Neural cell (in vitro differentiated cells): Measurements from ENCODE around the gene NOD2. TPM values are rescaled to one million over a fixed set of nuclear protein-coding genes. Genes with fewer than 3 reads are reported as not detected.

Experiments used
- H2AFZ ChIP-seq: fragments of 200-600, 300-800 bp; sonication (generic), shearing (Covaris generic); 2 replicates; pipeline ENCODE4 v1.6.0; 2014; ENCODE audit warnings: low read depth, mild to moderate bottlenecking, antibody characterized with exemption, low read length, moderate library complexity
- H3F3A ChIP-seq: fragments of 200-600 bp; shearing (Covaris generic); 2 replicates; pipeline ENCODE4 v1.6.1; 2016; ENCODE audit warnings: mild to moderate bottlenecking, moderate library complexity, mixed read lengths, antibody characterized with exemption, low read length; ENCODE audit not compliant: insufficient read depth, poor library complexity, severe bottlenecking
- H3K27ac ChIP-seq: fragments of 200-600, 300-800 bp; sonication (generic), shearing (Covaris generic); 2 replicates; pipeline ENCODE4 v1.5.1; 2014; ENCODE audit warnings: mild to moderate bottlenecking, low read length, moderate library complexity
- H3K27me3 ChIP-seq: fragments of 300-800, 200-600 bp; sonication (generic), shearing (Covaris generic); 2 replicates; pipeline ENCODE4 v1.6.0; 2014; ENCODE audit warnings: mild to moderate bottlenecking, low read depth, low read length, moderate library complexity; ENCODE audit not compliant: insufficient read depth
- H3K36me3 ChIP-seq: fragments of 300-800, 200-600 bp; sonication (generic), shearing (Covaris generic); 2 replicates; pipeline ENCODE4 v1.5.1; 2014; ENCODE audit warnings: mild to moderate bottlenecking, antibody characterized with exemption, low read length, moderate library complexity; ENCODE audit not compliant: insufficient read depth
- H3K4me2 ChIP-seq: fragments of 300-800, 200-600 bp; sonication (generic), shearing (Covaris generic); 2 replicates; pipeline ENCODE4 v1.6.0; 2014; ENCODE audit warnings: mild to moderate bottlenecking, low read length
- H3K4me3 ChIP-seq: fragments of 300-800, 200-600 bp; sonication (generic), shearing (Covaris generic); 2 replicates; pipeline ENCODE4 v1.5.1; 2014; ENCODE audit warnings: mild to moderate bottlenecking, low read length, moderate library complexity
- H3K79me2 ChIP-seq: fragments of 200-600 bp; shearing (Covaris generic); replicated peaks from 2 replicates; pipeline ENCODE4 v1.6.0; 2014; ENCODE audit warnings: mild to moderate bottlenecking, low read length, moderate library complexity; ENCODE audit not compliant: insufficient read depth
- H3K9ac ChIP-seq: fragments of 300-800, 200-600 bp; sonication (generic), shearing (Covaris generic); 2 replicates; pipeline ENCODE4 v1.6.1; 2016; ENCODE audit warnings: mild to moderate bottlenecking, low read length, mixed read lengths
- H3K9me2 ChIP-seq: fragments of 200-600 bp; shearing (Covaris generic); 2 replicates; pipeline ENCODE4 v1.6.1; 2016; ENCODE audit warnings: mild to moderate bottlenecking, low read length, mixed read lengths; ENCODE audit not compliant: insufficient read depth
- H3K9me3 ChIP-seq: fragments of 200-600, 300-800 bp; sonication (generic), shearing (Covaris generic); 2 replicates; pipeline ENCODE4 v1.6.1; 2016; ENCODE audit warnings: mild to moderate bottlenecking, mixed run types, low read length, moderate library complexity, mixed read lengths
- H4K20me1 ChIP-seq: fragments of 200-600 bp; shearing (Covaris generic); 2 replicates; pipeline ENCODE4 v1.6.1; 2016; ENCODE audit warnings: mild to moderate bottlenecking, mixed run types; ENCODE audit not compliant: insufficient read depth
- CTCF ChIP-seq: fragments of 450-650 bp; IDR thresholded peaks from 2 replicates; pipeline ENCODE4 v1.5.1; 2014; ENCODE audit warnings: antibody characterized with exemption, mild to moderate bottlenecking, moderate library complexity; ENCODE audit not compliant: poor library complexity, severe bottlenecking
- EP300 ChIP-seq: fragments of 450-650 bp; conservative IDR thresholded peaks from 2 replicates; pipeline ENCODE4 v1.6.1; 2014; ENCODE audit warnings: antibody characterized with exemption, mild to moderate bottlenecking, moderate library complexity; ENCODE audit not compliant: poor library complexity, severe bottlenecking
- EZH2 ChIP-seq: fragments of 200-600, 300-800 bp; shearing (Covaris generic), sonication (generic); IDR thresholded peaks from 2 replicates; pipeline ENCODE4 v1.6.1; 2014; ENCODE audit warnings: antibody characterized with exemption, low read length, borderline replicate concordance, mild to moderate bottlenecking; ENCODE audit not compliant: insufficient read depth, poor library complexity, severe bottlenecking
- MXI1 ChIP-seq: fragments of 450-650 bp; conservative IDR thresholded peaks from 2 replicates; pipeline ENCODE4 v1.6.1; 2014; ENCODE audit warnings: antibody characterized with exemption, mild to moderate bottlenecking; ENCODE audit not compliant: poor library complexity, severe bottlenecking
- POLR2AphosphoS5 ChIP-seq: IDR thresholded peaks from 2 replicates; pipeline ENCODE4 v1.6.1; 2012
- RAD21 ChIP-seq: fragments of 450-650 bp; conservative IDR thresholded peaks from 2 replicates; pipeline ENCODE4 v1.6.1; 2014; ENCODE audit warnings: antibody characterized with exemption, mild to moderate bottlenecking, moderate library complexity
- REST ChIP-seq: IDR thresholded peaks from 2 replicates; pipeline ENCODE4 v1.6.1; 2012; ENCODE audit warnings: borderline replicate concordance
- SMC3 ChIP-seq: fragments of 450-650 bp; conservative IDR thresholded peaks from 2 replicates; pipeline ENCODE4 v1.6.1; 2014; ENCODE audit warnings: antibody characterized with exemption, mild to moderate bottlenecking, moderate library complexity; ENCODE audit not compliant: poor library complexity
- TAF1 ChIP-seq: IDR thresholded peaks from 2 replicates; pipeline ENCODE4 v1.6.1; 2012; ENCODE audit warnings: low read depth
- polyA plus RNA-seq: library from polyadenylated mRNA; depleted of rRNA; stranded (reverse); fragments of >200 nt; gene quantifications from 2 replicates; pipeline ENCODE4 v1.2.3, GENCODE V29; 2014

Gene NOD2
- polyA plus RNA-seq, 1 donor from 2014 or later = not detected

DNA sequence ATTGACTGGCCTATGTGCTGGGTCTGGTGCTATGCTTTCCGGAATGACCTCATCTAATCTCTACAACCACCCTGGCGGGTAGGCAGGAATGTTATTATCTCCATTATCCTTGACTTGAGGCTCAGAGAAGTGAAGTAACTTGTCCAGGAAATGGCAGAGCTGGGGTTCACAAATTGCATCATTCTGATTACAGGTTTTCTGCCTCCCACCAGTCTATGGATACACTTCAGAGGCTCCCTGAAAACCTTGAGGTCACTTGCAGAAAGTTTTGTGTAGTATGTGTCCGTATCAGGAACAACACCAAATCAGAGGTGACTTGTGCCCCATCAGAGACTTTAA is 19.1 kb downstream of the NOD2 start:
- Histone ChIP-seq H4K20me1 (no peaks in the 10 kb centered on the region), H3K9me3 (no peaks in the 10 kb centered on the region), H3K27ac (no peak overlapping the region), H3F3A (no peaks in the 10 kb centered on the region), H3K9me2 (no peaks in the 10 kb centered on the region), H3K4me3 (no peak overlapping the region), H3K4me2 (no peak overlapping the region), H3K36me3 (no peaks in the 10 kb centered on the region), H3K9ac (no peak overlapping the region), H3K27me3 (no peaks in the 10 kb centered on the region), H2AFZ (no peak overlapping the region), H3K79me2 (no peaks in the 10 kb centered on the region)
- TF ChIP-seq POLR2AphosphoS5 (no peak), MXI1 (no peak), EZH2 (no peak), RAD21 (no peak), REST (no peak)

- H3K4me2 ChIP-seq = no peak overlapping the region
- H3K9me3 ChIP-seq = no peaks in the 10 kb centered on the region
- no peak overlapping the region for H3K9ac ChIP-seq
Observed at GRCh38 chr16:50712956-50713355, 19.6 kb downstream of the NOD2 start.

More at GRCh38 chr16:50712956-50713355, 19.6 kb downstream of the NOD2 start:
- H4K20me1 ChIP-seq = no peaks in the 10 kb centered on the region
- TF ChIP-seq EP300 (no peak), POLR2AphosphoS5 (no peak), RAD21 (no peak), MXI1 (no peak), EZH2 (no peak), CTCF (no peak), TAF1 (no peak), REST (no peak), SMC3 (no peak)
- H3K36me3 ChIP-seq = no peaks in the 10 kb centered on the region
- no peaks in the 10 kb centered on the region for H3K27me3 ChIP-seq
- H3F3A ChIP-seq = no peaks in the 10 kb centered on the region
- no peaks in the 10 kb centered on the region for H3K79me2 ChIP-seq
- H3K27ac ChIP-seq = no peak overlapping the region
- H3K9me2 ChIP-seq = no peaks in the 10 kb centered on the region
- no peak overlapping the region for H2AFZ ChIP-seq
- H3K4me3 ChIP-seq = no peak overlapping the region
